Measurements from ENCODE around the gene MSRB1. TPM values are rescaled to one million over a fixed set of nuclear protein-coding genes. Genes with fewer than 3 reads are reported as not detected.

The MSRB1 gene, protein sequence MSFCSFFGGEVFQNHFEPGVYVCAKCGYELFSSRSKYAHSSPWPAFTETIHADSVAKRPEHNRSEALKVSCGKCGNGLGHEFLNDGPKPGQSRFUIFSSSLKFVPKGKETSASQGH
- total RNA-seq (2021; fragmentation: NEBNext Ultra II Directional; extraction: Animal tissue kit (Norgen Biotek cat#: 25700)), result 10 to 100 TPM; 21.0 to 27.4 (median 22.7) TPM
- long read RNA-seq, transcript MSRB1-201 (4 exons, 1,423 nt), result major isoform, 65 of 70 reads
- long read RNA-seq, partial matches to known transcripts, result 1 of 70 reads
- long read RNA-seq, other reads (novel, unspliced or antisense), result 2 of 70 reads

DNA sequence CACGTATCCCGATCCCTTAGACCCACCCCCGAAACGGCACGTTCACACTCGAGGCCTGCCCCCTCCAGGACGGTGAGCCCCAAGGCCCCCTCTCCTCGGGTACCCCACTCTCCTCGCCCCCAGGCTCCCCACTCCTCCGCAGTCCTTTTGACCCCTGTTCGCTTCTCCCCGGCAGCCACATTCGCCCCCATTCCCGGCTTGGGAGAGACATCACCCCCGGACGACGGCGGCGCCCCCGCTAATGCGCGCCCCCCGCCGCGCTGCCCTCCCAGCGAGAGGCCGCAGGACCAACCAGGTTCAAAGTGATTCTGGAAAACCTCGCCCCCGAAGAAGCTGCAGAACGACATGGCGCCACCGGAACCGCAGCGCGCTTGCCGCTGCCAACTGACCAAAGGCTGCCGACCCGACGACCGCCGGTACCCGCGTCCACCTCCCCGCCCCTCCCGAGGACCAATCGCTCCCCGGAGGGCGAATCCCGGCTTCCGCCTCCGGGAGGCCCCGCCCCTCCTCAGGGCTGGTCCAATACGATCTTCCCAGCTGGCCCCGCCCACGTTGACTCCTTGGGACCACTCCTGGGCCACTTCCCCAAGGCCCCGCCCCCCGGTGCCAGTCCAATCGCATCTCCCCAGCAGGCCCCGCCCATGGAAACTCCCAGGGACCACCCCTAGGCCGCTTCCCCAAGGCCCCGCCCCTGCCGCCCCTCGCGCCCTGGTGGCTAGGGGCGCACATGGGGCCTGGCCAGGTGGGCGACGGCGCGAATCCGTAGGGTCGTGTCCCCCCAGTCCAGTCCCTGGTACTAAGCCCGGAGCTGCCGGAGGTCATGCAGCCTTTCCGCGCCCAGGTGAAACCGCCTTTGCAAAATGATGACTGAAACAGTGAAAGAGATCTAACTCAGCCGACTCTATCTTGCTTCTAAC is at the start of gene MSRB1:
TSS of gene MSRB1 (minus strand) at position 390 of the 917 bp plus-strand sequence. CDS start at position 347, 43 bp downstream.
- Mint-ChIP-seq H3K36me3 (ENCODE audit: low read depth) (no peaks in the 10 kb centered on the region; the same call in 1 of the 2 replicates), H3K27ac (peak within 1 kb of the TSS; percentile 64), H3K27me3 (ENCODE audit: insufficient read depth) (peaks cover 4% of the 10 kb centered on the region), H3K4me1 (ENCODE audit: low read depth) (peaks cover 9% of the 10 kb centered on the region), H3K9me3 (no peaks in the 10 kb centered on the region), H3K4me3 (peak within 1 kb of the TSS; percentile 91)
- DNase-seq, result peak; percentile 95
- TF ChIP-seq, protein P1, sequence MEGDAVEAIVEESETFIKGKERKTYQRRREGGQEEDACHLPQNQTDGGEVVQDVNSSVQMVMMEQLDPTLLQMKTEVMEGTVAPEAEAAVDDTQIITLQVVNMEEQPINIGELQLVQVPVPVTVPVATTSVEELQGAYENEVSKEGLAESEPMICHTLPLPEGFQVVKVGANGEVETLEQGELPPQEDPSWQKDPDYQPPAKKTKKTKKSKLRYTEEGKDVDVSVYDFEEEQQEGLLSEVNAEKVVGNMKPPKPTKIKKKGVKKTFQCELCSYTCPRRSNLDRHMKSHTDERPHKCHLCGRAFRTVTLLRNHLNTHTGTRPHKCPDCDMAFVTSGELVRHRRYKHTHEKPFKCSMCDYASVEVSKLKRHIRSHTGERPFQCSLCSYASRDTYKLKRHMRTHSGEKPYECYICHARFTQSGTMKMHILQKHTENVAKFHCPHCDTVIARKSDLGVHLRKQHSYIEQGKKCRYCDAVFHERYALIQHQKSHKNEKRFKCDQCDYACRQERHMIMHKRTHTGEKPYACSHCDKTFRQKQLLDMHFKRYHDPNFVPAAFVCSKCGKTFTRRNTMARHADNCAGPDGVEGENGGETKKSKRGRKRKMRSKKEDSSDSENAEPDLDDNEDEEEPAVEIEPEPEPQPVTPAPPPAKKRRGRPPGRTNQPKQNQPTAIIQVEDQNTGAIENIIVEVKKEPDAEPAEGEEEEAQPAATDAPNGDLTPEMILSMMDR (IDR thresholded peaks at IDR 0.05), result no peak

DNA sequence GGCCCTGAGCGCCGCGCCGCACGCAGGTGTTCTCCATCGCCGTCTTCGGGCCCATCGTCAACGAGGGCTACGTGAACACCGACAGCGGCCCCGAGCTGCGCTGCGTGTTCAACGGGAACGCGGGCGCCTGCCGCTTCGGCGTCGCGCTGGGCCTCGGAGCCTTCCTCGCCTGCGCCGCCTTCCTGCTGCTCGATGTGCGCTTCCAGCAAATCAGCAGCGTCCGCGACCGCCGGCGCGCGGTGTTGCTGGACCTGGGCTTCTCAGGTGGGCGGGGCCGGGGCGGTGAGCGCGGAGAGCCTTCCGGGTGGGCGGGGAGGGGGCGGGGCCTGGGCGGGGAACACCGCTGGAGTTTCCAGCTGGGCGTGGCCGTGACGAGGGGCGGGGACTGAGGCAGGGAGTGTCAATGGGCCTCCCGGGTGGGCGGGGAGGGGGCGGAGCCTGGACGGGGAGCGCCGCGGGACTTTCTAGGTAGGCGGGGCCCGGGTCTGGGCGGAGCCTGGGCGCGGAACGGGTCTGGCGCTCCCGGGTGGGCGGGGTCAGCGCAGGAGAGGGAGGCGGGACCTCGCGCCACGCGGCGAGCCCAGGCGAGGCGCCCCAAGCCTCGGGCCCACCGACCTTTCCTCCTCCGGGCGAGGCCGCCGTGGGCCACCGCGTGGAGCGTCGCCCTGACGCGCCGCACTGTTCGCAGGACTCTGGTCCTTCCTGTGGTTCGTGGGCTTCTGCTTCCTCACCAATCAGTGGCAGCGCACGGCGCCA is 49.1 kb upstream of the MSRB1 start:
- TF ChIP-seq, protein P1 (IDR thresholded peaks at IDR 0.05), result no peak
- no peak overlapping the region for H3K27ac Mint-ChIP-seq
- peaks cover 1% of the 10 kb centered on the region; the same call in 1 of the 2 replicates for H3K4me1 Mint-ChIP-seq (ENCODE audit: low read depth)
- peaks cover 10% of the 10 kb centered on the region; the same call in 1 of the 2 replicates for H3K27me3 Mint-ChIP-seq (ENCODE audit: insufficient read depth)
- peaks cover 5% of the 10 kb centered on the region; the same call in 1 of the 2 replicates for H3K36me3 Mint-ChIP-seq (ENCODE audit: low read depth)
- peak; percentile 66 for DNase-seq
- H3K4me3 Mint-ChIP-seq, result no peak overlapping the region
- no peaks in the 10 kb centered on the region for H3K9me3 Mint-ChIP-seq

DNA sequence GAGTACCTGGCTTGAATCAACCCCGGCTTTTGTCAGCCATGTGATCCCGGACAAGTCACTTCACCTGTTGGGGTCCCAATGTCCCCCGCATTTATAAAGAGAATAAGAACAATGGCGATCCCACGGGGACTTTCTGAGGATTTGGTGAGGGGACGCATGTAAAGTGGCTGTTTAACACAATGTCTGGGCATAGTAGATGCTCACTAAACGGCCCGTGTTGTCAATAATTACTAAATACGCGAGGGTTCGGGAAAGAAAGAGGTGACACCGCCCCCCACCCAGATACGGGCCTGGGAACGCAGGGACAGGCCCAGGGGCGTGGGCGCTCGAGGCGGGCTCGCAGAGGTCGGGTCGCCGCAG is 48.6 kb upstream of the MSRB1 start:
- H3K9me3 Mint-ChIP-seq, result no peaks in the 10 kb centered on the region
- H3K4me3 Mint-ChIP-seq, result no peak overlapping the region
- peaks cover 7% of the 10 kb centered on the region; the same call in 1 of the 2 replicates for H3K36me3 Mint-ChIP-seq (ENCODE audit: low read depth)
- H3K27me3 Mint-ChIP-seq (ENCODE audit: insufficient read depth), result peaks cover 10% of the 10 kb centered on the region; the same call in 1 of the 2 replicates
- DNase-seq, result no peak
- TF ChIP-seq, protein P1 (IDR thresholded peaks at IDR 0.05), result no peak
- H3K4me1 Mint-ChIP-seq (ENCODE audit: low read depth), result no peaks in the 10 kb centered on the region
- H3K27ac Mint-ChIP-seq, result no peak overlapping the region

DNA sequence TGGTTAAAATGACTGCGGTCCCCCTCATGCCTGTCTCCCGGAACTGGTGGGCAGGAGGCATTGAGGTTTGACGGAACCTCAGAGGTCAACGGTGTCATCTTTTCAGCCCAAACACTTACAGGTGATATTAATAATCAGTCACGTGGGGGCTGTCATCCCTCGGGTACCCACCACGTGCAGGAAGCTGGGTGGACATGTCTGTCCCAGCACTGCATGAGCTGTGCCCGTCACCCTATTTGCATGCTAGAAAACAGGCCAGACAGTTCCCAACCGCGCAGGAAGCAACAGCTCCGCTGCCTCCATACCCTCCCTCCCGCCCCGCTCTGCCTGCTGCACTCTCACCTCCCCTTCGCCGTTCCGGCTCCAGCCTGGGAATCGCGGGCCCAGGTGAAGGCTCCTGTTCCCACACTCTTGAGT is 48.1 kb upstream of the MSRB1 start:
- H3K9me3 Mint-ChIP-seq, result no peaks in the 10 kb centered on the region
- H3K27me3 Mint-ChIP-seq (ENCODE audit: insufficient read depth), result peaks cover 10% of the 10 kb centered on the region; the same call in 1 of the 2 replicates
- H3K27ac Mint-ChIP-seq, result no peak overlapping the region
- DNase-seq, result no peak
- H3K36me3 Mint-ChIP-seq (ENCODE audit: low read depth), result peaks cover 10% of the 10 kb centered on the region; the same call in 1 of the 2 replicates
- no peak overlapping the region for H3K4me3 Mint-ChIP-seq
- TF ChIP-seq, protein P1 (IDR thresholded peaks at IDR 0.05), result no peak
- H3K4me1 Mint-ChIP-seq (ENCODE audit: low read depth), result no peaks in the 10 kb centered on the region
